ENCODE results near the gene CNEP1R1. TPM values are rescaled to one million over a fixed set of nuclear protein-coding genes. Genes with fewer than 3 reads are reported as not detected.

Gene CNEP1R1
- polyA plus RNA-seq, 1 donor from 2014 or later, result 44.2 TPM

GRCh38 chr16:50006964-50007363, 18.1 kb upstream of the CNEP1R1 start:
- H3K27me3 ChIP-seq (ENCODE audit: insufficient read depth, low read depth, low read length), result no peaks in the 10 kb centered on the region
- H3K36me3 ChIP-seq (ENCODE audit: insufficient read depth, low read length), result no peaks in the 10 kb centered on the region
- H3K27ac ChIP-seq (ENCODE audit: low read length), result no peak overlapping the region
- H4K20me1 ChIP-seq (ENCODE audit: insufficient read depth), result no peaks in the 10 kb centered on the region
- TF ChIP-seq EP300 (conservative IDR thresholded peaks at IDR 0.05; ENCODE audit: poor library complexity, severe bottlenecking), result no peak
- no peak for TF ChIP-seq TAF1 (IDR thresholded peaks at IDR 0.05; ENCODE audit: low read depth)
- TF ChIP-seq, protein P1, sequence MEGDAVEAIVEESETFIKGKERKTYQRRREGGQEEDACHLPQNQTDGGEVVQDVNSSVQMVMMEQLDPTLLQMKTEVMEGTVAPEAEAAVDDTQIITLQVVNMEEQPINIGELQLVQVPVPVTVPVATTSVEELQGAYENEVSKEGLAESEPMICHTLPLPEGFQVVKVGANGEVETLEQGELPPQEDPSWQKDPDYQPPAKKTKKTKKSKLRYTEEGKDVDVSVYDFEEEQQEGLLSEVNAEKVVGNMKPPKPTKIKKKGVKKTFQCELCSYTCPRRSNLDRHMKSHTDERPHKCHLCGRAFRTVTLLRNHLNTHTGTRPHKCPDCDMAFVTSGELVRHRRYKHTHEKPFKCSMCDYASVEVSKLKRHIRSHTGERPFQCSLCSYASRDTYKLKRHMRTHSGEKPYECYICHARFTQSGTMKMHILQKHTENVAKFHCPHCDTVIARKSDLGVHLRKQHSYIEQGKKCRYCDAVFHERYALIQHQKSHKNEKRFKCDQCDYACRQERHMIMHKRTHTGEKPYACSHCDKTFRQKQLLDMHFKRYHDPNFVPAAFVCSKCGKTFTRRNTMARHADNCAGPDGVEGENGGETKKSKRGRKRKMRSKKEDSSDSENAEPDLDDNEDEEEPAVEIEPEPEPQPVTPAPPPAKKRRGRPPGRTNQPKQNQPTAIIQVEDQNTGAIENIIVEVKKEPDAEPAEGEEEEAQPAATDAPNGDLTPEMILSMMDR (IDR thresholded peaks at IDR 0.05; ENCODE audit: poor library complexity, severe bottlenecking), result no peak
- no peak for TF ChIP-seq SMC3 (conservative IDR thresholded peaks at IDR 0.05; ENCODE audit: poor library complexity)
- no peak for TF ChIP-seq POLR2AphosphoS5 (IDR thresholded peaks at IDR 0.05)
- TF ChIP-seq RAD21 (conservative IDR thresholded peaks at IDR 0.05), result no peak
- TF ChIP-seq EZH2 (IDR thresholded peaks at IDR 0.05; ENCODE audit: borderline replicate concordance, insufficient read depth, low read length, poor library complexity, severe bottlenecking), result no peak
- no peak for TF ChIP-seq MXI1 (conservative IDR thresholded peaks at IDR 0.05; ENCODE audit: poor library complexity, severe bottlenecking)
- TF ChIP-seq, protein P2, sequence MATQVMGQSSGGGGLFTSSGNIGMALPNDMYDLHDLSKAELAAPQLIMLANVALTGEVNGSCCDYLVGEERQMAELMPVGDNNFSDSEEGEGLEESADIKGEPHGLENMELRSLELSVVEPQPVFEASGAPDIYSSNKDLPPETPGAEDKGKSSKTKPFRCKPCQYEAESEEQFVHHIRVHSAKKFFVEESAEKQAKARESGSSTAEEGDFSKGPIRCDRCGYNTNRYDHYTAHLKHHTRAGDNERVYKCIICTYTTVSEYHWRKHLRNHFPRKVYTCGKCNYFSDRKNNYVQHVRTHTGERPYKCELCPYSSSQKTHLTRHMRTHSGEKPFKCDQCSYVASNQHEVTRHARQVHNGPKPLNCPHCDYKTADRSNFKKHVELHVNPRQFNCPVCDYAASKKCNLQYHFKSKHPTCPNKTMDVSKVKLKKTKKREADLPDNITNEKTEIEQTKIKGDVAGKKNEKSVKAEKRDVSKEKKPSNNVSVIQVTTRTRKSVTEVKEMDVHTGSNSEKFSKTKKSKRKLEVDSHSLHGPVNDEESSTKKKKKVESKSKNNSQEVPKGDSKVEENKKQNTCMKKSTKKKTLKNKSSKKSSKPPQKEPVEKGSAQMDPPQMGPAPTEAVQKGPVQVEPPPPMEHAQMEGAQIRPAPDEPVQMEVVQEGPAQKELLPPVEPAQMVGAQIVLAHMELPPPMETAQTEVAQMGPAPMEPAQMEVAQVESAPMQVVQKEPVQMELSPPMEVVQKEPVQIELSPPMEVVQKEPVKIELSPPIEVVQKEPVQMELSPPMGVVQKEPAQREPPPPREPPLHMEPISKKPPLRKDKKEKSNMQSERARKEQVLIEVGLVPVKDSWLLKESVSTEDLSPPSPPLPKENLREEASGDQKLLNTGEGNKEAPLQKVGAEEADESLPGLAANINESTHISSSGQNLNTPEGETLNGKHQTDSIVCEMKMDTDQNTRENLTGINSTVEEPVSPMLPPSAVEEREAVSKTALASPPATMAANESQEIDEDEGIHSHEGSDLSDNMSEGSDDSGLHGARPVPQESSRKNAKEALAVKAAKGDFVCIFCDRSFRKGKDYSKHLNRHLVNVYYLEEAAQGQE (IDR thresholded peaks at IDR 0.05; ENCODE audit: borderline replicate concordance), result no peak
- no peak overlapping the region for H2AFZ ChIP-seq (ENCODE audit: low read depth, low read length)
- H3K9me2 ChIP-seq (ENCODE audit: insufficient read depth, low read length), result no peaks in the 10 kb centered on the region
- H3K9me3 ChIP-seq (ENCODE audit: low read length), result no peaks in the 10 kb centered on the region
- H3K79me2 ChIP-seq (replicated peaks; ENCODE audit: insufficient read depth, low read length), result no peaks in the 10 kb centered on the region
- no peak overlapping the region for H3K4me2 ChIP-seq (ENCODE audit: low read length)
- no peak overlapping the region for H3K9ac ChIP-seq (ENCODE audit: low read length)
- no peak overlapping the region for H3K4me3 ChIP-seq (ENCODE audit: low read length)
- no peaks in the 10 kb centered on the region for H3F3A ChIP-seq (ENCODE audit: insufficient read depth, low read length, poor library complexity, severe bottlenecking)

DNA sequence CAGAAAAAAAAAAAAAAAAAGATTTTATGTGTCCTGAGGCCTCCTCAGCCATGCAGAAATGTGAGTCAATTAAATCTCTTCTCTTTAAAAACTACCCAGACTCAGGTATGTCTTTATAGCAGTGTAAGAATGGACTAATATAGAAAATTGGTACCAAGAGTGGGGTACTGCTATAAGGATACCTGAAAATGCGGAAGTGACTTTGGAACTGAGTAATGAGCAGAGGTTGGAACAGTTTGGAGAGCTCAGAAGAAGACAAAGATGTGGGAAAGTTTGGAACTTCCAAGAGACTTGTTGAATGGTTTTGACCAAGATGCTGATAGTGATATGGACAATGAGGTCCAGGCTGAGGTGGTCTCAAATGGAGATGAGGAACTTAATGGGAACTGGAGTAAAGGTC, 17.3 kb upstream of the CNEP1R1 start:
- no peak overlapping the region for H3K27ac ChIP-seq (ENCODE audit: low read length)
- no peaks in the 10 kb centered on the region for H3K27me3 ChIP-seq (ENCODE audit: insufficient read depth, low read depth, low read length)
- H2AFZ ChIP-seq (ENCODE audit: low read depth, low read length), result no peak overlapping the region
- TF ChIP-seq SMC3 (conservative IDR thresholded peaks at IDR 0.05; ENCODE audit: poor library complexity) (no peak), TAF1 (IDR thresholded peaks at IDR 0.05; ENCODE audit: low read depth) (no peak), EP300 (conservative IDR thresholded peaks at IDR 0.05; ENCODE audit: poor library complexity, severe bottlenecking) (no peak), POLR2AphosphoS5 (IDR thresholded peaks at IDR 0.05) (no peak), RAD21 (conservative IDR thresholded peaks at IDR 0.05) (no peak), MXI1 (conservative IDR thresholded peaks at IDR 0.05; ENCODE audit: poor library complexity, severe bottlenecking) (no peak), EZH2 (IDR thresholded peaks at IDR 0.05; ENCODE audit: borderline replicate concordance, insufficient read depth, low read length, poor library complexity, severe bottlenecking) (no peak)
- TF ChIP-seq, protein P1 (IDR thresholded peaks at IDR 0.05; ENCODE audit: poor library complexity, severe bottlenecking), result no peak
- TF ChIP-seq, protein P2 (IDR thresholded peaks at IDR 0.05; ENCODE audit: borderline replicate concordance), result no peak
- H4K20me1 ChIP-seq (ENCODE audit: insufficient read depth), result no peaks in the 10 kb centered on the region
- no peaks in the 10 kb centered on the region for H3K9me3 ChIP-seq (ENCODE audit: low read length)
- no peak overlapping the region for H3K4me2 ChIP-seq (ENCODE audit: low read length)
- H3K79me2 ChIP-seq (replicated peaks; ENCODE audit: insufficient read depth, low read length), result no peaks in the 10 kb centered on the region
- no peak overlapping the region for H3K4me3 ChIP-seq (ENCODE audit: low read length)
- H3K9ac ChIP-seq (ENCODE audit: low read length), result no peak overlapping the region
- no peaks in the 10 kb centered on the region for H3K36me3 ChIP-seq (ENCODE audit: insufficient read depth, low read length)
- H3F3A ChIP-seq (ENCODE audit: insufficient read depth, low read length, poor library complexity, severe bottlenecking), result no peaks in the 10 kb centered on the region
- no peaks in the 10 kb centered on the region for H3K9me2 ChIP-seq (ENCODE audit: insufficient read depth, low read length)

Data from neural cell (in vitro differentiated cells).